HCT116 (cell line): ENCODE measurements around the gene PCNX1. TPM values are rescaled to one million over a fixed set of nuclear protein-coding genes. Genes with fewer than 3 reads are reported as not detected.

Experiments
- ATAC-seq: fragments of 200-7000 bp; cut with Tn5 transposase; 2 replicates; pipeline ENCODE4 v1.9.1; 2020; ENCODE audit warnings: mild to moderate bottlenecking, moderate library complexity
- BruUV-seq: library from RNA; stranded (reverse); fragments of 400-500 nt; replicated peaks from 2 replicates; lab custom pipeline; 2021; lab: Mats Ljungman, UMichigan
- CTCF ChIA-PET: fragments of 300-600 bp; sonication (Branson Sonifier 250); formaldehyde crosslinking; loops from one replicate; lab custom pipeline; 2021; ENCODE audit warnings: antibody characterized with exemption; lab: Charles Lee
- POLR2A ChIA-PET: fragments of 300-600, 350-600 bp; sonication (Branson Sonifier 250); formaldehyde crosslinking; loops from one replicate; lab custom pipeline; 2021; ENCODE audit warnings: antibody characterized with exemption; lab: Charles Lee
- RAD21 ChIA-PET, 2 experiments: fragments of 300-600 bp; sonication (Branson Sonifier 250); formaldehyde crosslinking; loops; one replicate each; lab custom pipeline; 2023; ENCODE audit warnings: low total read pairs in 2 of 2; ENCODE audit not compliant: uncharacterized antibody in 2 of 2, unreplicated experiment in 2 of 2, low non-redundant PET in 1 of 2; lab: Charles Lee
- DNase-seq: peaks from one replicate; pipeline ENCODE4 v3.0.0-alpha.2; 2010; ENCODE audit warnings: low read depth, low spot score
- H2AFZ ChIP-seq: fragments of 200-600 bp; shearing (Covaris generic), sonication (generic); 2 replicates; pipeline ENCODE4 v1.6.1; 2017; ENCODE audit warnings: low read depth, mixed run types, mixed read lengths, antibody characterized with exemption, low read length; ENCODE audit not compliant: poor library complexity, severe bottlenecking
- H3K27ac ChIP-seq: 2 replicates; pipeline ENCODE4 v1.5.1; 2012; ENCODE audit warnings: low read depth, low read length
- H3K27me3 ChIP-seq: fragments of 200-600 bp; sonication (generic); 2 replicates; pipeline ENCODE4 v1.6.1; 2016; ENCODE audit warnings: mixed run types, low read length, mixed read lengths; ENCODE audit not compliant: insufficient read depth
- H3K36me3 ChIP-seq, 2 experiments: fragments of 200-500 bp in 1 of 2; fragments of 200-600 bp in 1 of 2; sonication (Bioruptor generic) in 1 of 2; sonication (generic) in 1 of 2; 2 replicates each; pipeline versions ENCODE4 v1.5.1 to v1.6.1; 2014 to 2016; ENCODE audit warnings: low read length in 2 of 2, inconsistent platforms in 1 of 2, mixed read lengths in 1 of 2, mixed run types in 1 of 2; ENCODE audit not compliant: insufficient read depth in 2 of 2, control insufficient read depth in 1 of 2
- H3K4me1 ChIP-seq, 2 experiments: fragments of 200-600 bp in 1 of 2; sonication (generic) in 1 of 2; 2 replicates each; pipeline versions ENCODE4 v1.5.1 to v1.6.1; 2012 to 2017; ENCODE audit warnings: low read length in 2 of 2, inconsistent platforms in 1 of 2, mild to moderate bottlenecking in 1 of 2, mixed read lengths in 1 of 2, mixed run types in 1 of 2, moderate library complexity in 1 of 2; ENCODE audit not compliant: insufficient read depth in 2 of 2, control insufficient read depth in 1 of 2
- H3K4me2 ChIP-seq: fragments of 200-600 bp; sonication (generic); 2 replicates; pipeline ENCODE4 v1.6.1; 2017; ENCODE audit warnings: mixed run types, low read length, mixed read lengths
- H3K4me3 ChIP-seq, 2 experiments: fragments of 200-600 bp in 1 of 2; sonication (generic) in 1 of 2; replicated peaks in 1 of 2; 2 replicates each; pipeline ENCODE4 v1.5.1; 2011 to 2016; ENCODE audit warnings: low read length in 2 of 2, control low read depth in 1 of 2, low read depth in 1 of 2, mild to moderate bottlenecking in 1 of 2, mixed read lengths in 1 of 2, mixed run types in 1 of 2
- H3K79me2 ChIP-seq: fragments of 200-600 bp; sonication (generic); 2 replicates; pipeline ENCODE4 v1.6.1; 2017; ENCODE audit warnings: mild to moderate bottlenecking, mixed run types, low read length, moderate library complexity, mixed read lengths; ENCODE audit not compliant: insufficient read depth
- H3K9ac ChIP-seq: fragments of 200-600 bp; sonication (generic); 2 replicates; pipeline ENCODE4 v1.6.1; 2016; ENCODE audit warnings: low read length, mixed read lengths
- H3K9me2 ChIP-seq: fragments of 200-600 bp; sonication (generic), shearing (Covaris generic); 2 replicates; pipeline ENCODE4 v1.6.1; 2017; ENCODE audit warnings: mixed run types, mild to moderate bottlenecking, moderate library complexity; ENCODE audit not compliant: insufficient read depth
- H3K9me3 ChIP-seq, 2 experiments: fragments of 200-500 bp in 1 of 2; fragments of 200-600 bp in 1 of 2; sonication (Bioruptor generic) in 1 of 2; sonication (generic) in 1 of 2; 2 replicates each; pipeline ENCODE4 v1.6.1; 2014 to 2017; ENCODE audit warnings: low read length in 2 of 2, mixed read lengths in 2 of 2, inconsistent platforms in 1 of 2, low read depth in 1 of 2, mild to moderate bottlenecking in 1 of 2, mixed run types in 1 of 2, moderate library complexity in 1 of 2; ENCODE audit not compliant: control insufficient read depth in 1 of 2, insufficient read depth in 1 of 2
- H4K20me1 ChIP-seq: fragments of 200-600 bp; sonication (generic), shearing (Covaris generic); 2 replicates; pipeline ENCODE4 v1.6.1; 2017; ENCODE audit warnings: mixed run types, mild to moderate bottlenecking, moderate library complexity; ENCODE audit not compliant: insufficient read depth
- ATF3 ChIP-seq: IDR thresholded peaks from 2 replicates; pipeline ENCODE4 v1.6.1; 2012
- CBX3 ChIP-seq: IDR thresholded peaks from 2 replicates; pipeline ENCODE4 v1.6.1; 2012; ENCODE audit warnings: low read depth
- EGR1 ChIP-seq: IDR thresholded peaks from 2 replicates; pipeline ENCODE4 v1.6.1; 2012; ENCODE audit warnings: low read depth
- ELF1 ChIP-seq: IDR thresholded peaks from 2 replicates; pipeline ENCODE4 v1.6.1; 2012; ENCODE audit warnings: low read depth, borderline replicate concordance
- EZH2 ChIP-seq: fragments of 200-600 bp; sonication (generic); IDR thresholded peaks from 2 replicates; pipeline ENCODE4 v1.6.1; 2017; ENCODE audit warnings: antibody characterized with exemption, mixed run types
- EZH2phosphoT487 ChIP-seq: fragments of 200-600 bp; IDR thresholded peaks from 2 replicates; pipeline ENCODE4 v1.6.1; 2018; ENCODE audit warnings: antibody characterized with exemption, borderline replicate concordance
- JUND ChIP-seq: IDR thresholded peaks from 2 replicates; pipeline ENCODE4 v1.6.1; 2012
- POLR2AphosphoS5 ChIP-seq: IDR thresholded peaks from 2 replicates; pipeline ENCODE4 v1.6.1; 2011; ENCODE audit warnings: mild to moderate bottlenecking, low read depth, low read length, moderate library complexity
- RAD21 ChIP-seq: IDR thresholded peaks from 2 replicates; pipeline ENCODE4 v1.6.1; 2012; ENCODE audit warnings: low read depth, mild to moderate bottlenecking
- REST ChIP-seq: IDR thresholded peaks from 2 replicates; pipeline ENCODE4 v1.6.1; 2012; ENCODE audit warnings: low read depth
- SP1 ChIP-seq: IDR thresholded peaks from 2 replicates; pipeline ENCODE4 v1.6.1; 2012; ENCODE audit warnings: low read depth
- ZFX ChIP-seq: fragments of 450-650 bp; IDR thresholded peaks from 2 replicates; pipeline ENCODE4 v1.6.1; 2017
- intact Hi-C: fragments of 100-400 bp; cut with micrococcal nuclease; formaldehyde crosslinking; loops from 2 replicates; pipeline ENCODE4 v1.10.0; 2022
- total RNA-seq: library from RNA; stranded (reverse); gene quantifications from one replicate; pipeline ENCODE4 v1.2.1, GENCODE V29; 2021; ENCODE audit not compliant: unreplicated experiment
- TF ChIP-seq, protein P1 (sequence below): IDR thresholded peaks from 2 replicates; pipeline ENCODE4 v1.6.1; 2011; ENCODE audit warnings: mild to moderate bottlenecking, low read length, moderate library complexity; ENCODE audit not compliant: insufficient replicate concordance; ENCODE audit errors: extremely low read depth
- TF ChIP-seq, protein P2 (sequence below): IDR thresholded peaks from 2 replicates; pipeline ENCODE4 v1.6.1; 2012

The PCNX1 gene
- total RNA-seq, 1 experiment from 2014 or later, result 52.2 TPM

- TF ChIP-seq, protein P1, sequence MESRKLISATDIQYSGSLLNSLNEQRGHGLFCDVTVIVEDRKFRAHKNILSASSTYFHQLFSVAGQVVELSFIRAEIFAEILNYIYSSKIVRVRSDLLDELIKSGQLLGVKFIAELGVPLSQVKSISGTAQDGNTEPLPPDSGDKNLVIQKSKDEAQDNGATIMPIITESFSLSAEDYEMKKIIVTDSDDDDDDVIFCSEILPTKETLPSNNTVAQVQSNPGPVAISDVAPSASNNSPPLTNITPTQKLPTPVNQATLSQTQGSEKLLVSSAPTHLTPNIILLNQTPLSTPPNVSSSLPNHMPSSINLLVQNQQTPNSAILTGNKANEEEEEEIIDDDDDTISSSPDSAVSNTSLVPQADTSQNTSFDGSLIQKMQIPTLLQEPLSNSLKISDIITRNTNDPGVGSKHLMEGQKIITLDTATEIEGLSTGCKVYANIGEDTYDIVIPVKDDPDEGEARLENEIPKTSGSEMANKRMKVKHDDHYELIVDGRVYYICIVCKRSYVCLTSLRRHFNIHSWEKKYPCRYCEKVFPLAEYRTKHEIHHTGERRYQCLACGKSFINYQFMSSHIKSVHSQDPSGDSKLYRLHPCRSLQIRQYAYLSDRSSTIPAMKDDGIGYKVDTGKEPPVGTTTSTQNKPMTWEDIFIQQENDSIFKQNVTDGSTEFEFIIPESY, result no peak
- TF ChIP-seq ZFX (no peak), JUND (no peak), CBX3 (no peak), EZH2phosphoT487 (no peak), SP1 (no peak)
Observed at GRCh38 chr14:71142375-71143038, 235.2 kb downstream of the PCNX1 start (continued).

GRCh38 chr14:71143381-71144290, 236.4 kb downstream of the PCNX1 start:
- ATAC-seq (peak; percentile 39; the same call in 1 of the 2 replicates), DNase-seq (no peak)
- ChIA-PET CTCF (interaction anchor here (1.2 to 1.7 kb wide), 2 partner anchors 23 to 609 kb away, joined by 3 to 5 read pairs; no protein-coding TSS in a partner anchor), RAD21 (no interaction called here), POLR2A (interaction anchor here (0.6 kb wide), 1 partner anchor 613 kb away, joined by 3 read pairs; no protein-coding TSS in a partner anchor)
- Histone ChIP-seq H3K27me3 (no peaks in the 10 kb centered on the region), H3K4me1 (peaks cover 6 to 11% of the 10 kb centered on the region in 2 experiments; a peak in 3 of 4 replicates), H3K27ac (no peak overlapping the region), H3K4me3 (no peak overlapping the region), H3K4me2 (0 out of 2 replicates have a peak overlapping the region, but pooled peaks have one; percentile 8), H4K20me1 (no peaks in the 10 kb centered on the region), H3K9ac (no peak overlapping the region), H3K36me3 (no peaks in the 10 kb centered on the region), H3K9me3 (no peaks in the 10 kb centered on the region), H3K9me2 (no peaks in the 10 kb centered on the region), H2AFZ (peak overlapping the region; percentile 45), H3K79me2 (no peaks in the 10 kb centered on the region)
- no TSS peak for BruUV-seq
- intact Hi-C loops, result loop anchor here (5.0 kb wide), 1 partner anchor 1279 kb away; no protein-coding TSS in a partner anchor
- TF ChIP-seq ELF1, result no peak
- no peak for TF ChIP-seq ZFX
- no peak for TF ChIP-seq JUND
- TF ChIP-seq REST, result no peak
- TF ChIP-seq ATF3, result no peak
- TF ChIP-seq RAD21, result no peak
- TF ChIP-seq, protein P2, sequence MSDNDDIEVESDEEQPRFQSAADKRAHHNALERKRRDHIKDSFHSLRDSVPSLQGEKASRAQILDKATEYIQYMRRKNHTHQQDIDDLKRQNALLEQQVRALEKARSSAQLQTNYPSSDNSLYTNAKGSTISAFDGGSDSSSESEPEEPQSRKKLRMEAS, result no peak
- TF ChIP-seq POLR2AphosphoS5, result no peak
- TF ChIP-seq EGR1, result no peak
- TF ChIP-seq EZH2, result no peak
- TF ChIP-seq, protein P1, result no peak
